ENCODE data around the gene ACER3.

- peak; percentile 79 to 80 for TF ChIP-seq POLR2A (IDR thresholded peaks at IDR 0.05)
- TF ChIP-seq CTCF (IDR thresholded peaks at IDR 0.05 in 4 of 5, conservative IDR thresholded peaks at IDR 0.05 in 1 of 5) = peak in 4 of 5 experiments; percentile 29 to 38 (median 37)
Observed at GRCh38 chr11:77066229-77067042, 205.7 kb downstream of the ACER3 start, which contains the start of gene CAPN5.
